H9 (cell line): ENCODE results near the gene PDE4A. TPM values are rescaled to one million over a fixed set of nuclear protein-coding genes. Genes with fewer than 3 reads are reported as not detected.

Experiments used
- DNase-seq: peaks from one replicate; pipeline ENCODE4 v3.0.0-alpha.2; 2017
- H2AFZ ChIP-seq: one replicate; pipeline ENCODE4 v1.6.1; 2013; ENCODE audit warnings: mild to moderate bottlenecking, low read length, control low read depth, moderate library complexity
- H2AK5ac ChIP-seq: 2 replicates; pipeline ENCODE4 v1.6.1; 2013; ENCODE audit warnings: low read length, control low read depth, mixed read lengths; ENCODE audit not compliant: insufficient read length
- H2BK120ac ChIP-seq: one replicate; pipeline ENCODE4 v1.6.1; 2013; ENCODE audit warnings: low read depth, mild to moderate bottlenecking, low read length, control low read depth, inconsistent platforms; ENCODE audit not compliant: poor library complexity, severe bottlenecking
- H2BK12ac ChIP-seq: 2 replicates; pipeline ENCODE4 v1.6.1; 2013; ENCODE audit warnings: low read length, control low read depth, mixed read lengths, low read depth; ENCODE audit not compliant: insufficient read length
- H2BK15ac ChIP-seq: 2 replicates; pipeline ENCODE4 v1.6.1; 2013; ENCODE audit warnings: low read depth, low read length, control low read depth
- H2BK20ac ChIP-seq: one replicate; pipeline ENCODE4 v1.6.1; 2013; ENCODE audit warnings: low read depth, mild to moderate bottlenecking, low read length, control low read depth, inconsistent platforms; ENCODE audit not compliant: poor library complexity, severe bottlenecking
- H2BK5ac ChIP-seq: 2 replicates; pipeline ENCODE4 v1.6.1; 2013; ENCODE audit warnings: low read length, control low read depth, mixed read lengths; ENCODE audit not compliant: insufficient read length
- H3K14ac ChIP-seq: 2 replicates; pipeline ENCODE4 v1.6.1; 2013; ENCODE audit warnings: low read length, control low read depth; ENCODE audit not compliant: insufficient read depth
- H3K18ac ChIP-seq: 2 replicates; pipeline ENCODE4 v1.6.1; 2013; ENCODE audit warnings: low read depth, mild to moderate bottlenecking, mixed read lengths, low read length, control low read depth; ENCODE audit not compliant: insufficient read length
- H3K23ac ChIP-seq: 2 replicates; pipeline ENCODE4 v1.6.1; 2013; ENCODE audit warnings: low read length, control low read depth, mixed read lengths, low read depth; ENCODE audit not compliant: insufficient read length
- H3K23me2 ChIP-seq: 2 replicates; pipeline ENCODE4 v1.6.1; 2013; ENCODE audit warnings: low read depth, mild to moderate bottlenecking, mixed read lengths, low read length, control low read depth; ENCODE audit not compliant: insufficient read length, poor library complexity, severe bottlenecking
- H3K27ac ChIP-seq: 2 replicates; pipeline ENCODE4 v1.5.1; 2013; ENCODE audit warnings: low read length, control low read depth, mixed read lengths, low read depth; ENCODE audit not compliant: insufficient read length
- H3K27me3 ChIP-seq: 2 replicates; pipeline ENCODE4 v1.6.1; 2013; ENCODE audit warnings: low read length, control low read depth, inconsistent platforms; ENCODE audit not compliant: insufficient read depth
- H3K4ac ChIP-seq: 2 replicates; pipeline ENCODE4 v1.6.1; 2013; ENCODE audit warnings: low read depth, mild to moderate bottlenecking, control low read depth, inconsistent platforms, low read length, moderate library complexity
- H3K4me1 ChIP-seq: 2 replicates; pipeline ENCODE4 v1.6.1; 2013; ENCODE audit warnings: low read length, control low read depth, inconsistent platforms; ENCODE audit not compliant: insufficient read depth
- H3K4me2 ChIP-seq: 2 replicates; pipeline ENCODE4 v1.6.1; 2013; ENCODE audit warnings: low read length, control low read depth, mixed read lengths; ENCODE audit not compliant: insufficient read length, insufficient read depth
- H3K56ac ChIP-seq: 2 replicates; pipeline ENCODE4 v1.6.1; 2013; ENCODE audit warnings: low read depth, mild to moderate bottlenecking, mixed read lengths, low read length, control low read depth; ENCODE audit not compliant: insufficient read length
- H3K79me1 ChIP-seq: 2 replicates; pipeline ENCODE4 v1.6.1; 2013; ENCODE audit warnings: low read depth, mild to moderate bottlenecking, moderate library complexity, low read length, control low read depth, inconsistent platforms; ENCODE audit not compliant: insufficient read depth, poor library complexity, severe bottlenecking
- H3K79me2 ChIP-seq: 2 replicates; pipeline ENCODE4 v1.6.1; 2013; ENCODE audit warnings: low read length, control low read depth, inconsistent platforms; ENCODE audit not compliant: insufficient read depth
- H3K9ac ChIP-seq: 2 replicates; pipeline ENCODE4 v1.6.1; 2013; ENCODE audit warnings: low read length, control low read depth, mixed read lengths; ENCODE audit not compliant: insufficient read length; ENCODE audit errors: extremely low read depth
- H3K9me3 ChIP-seq: one replicate; pipeline ENCODE4 v1.6.1; 2013; ENCODE audit warnings: low read depth, low read length, inconsistent platforms; ENCODE audit not compliant: control insufficient read depth
- H3T11ph ChIP-seq: one replicate; pipeline ENCODE4 v1.6.1; 2013; ENCODE audit warnings: mild to moderate bottlenecking, low read length, control low read depth, inconsistent platforms
- H4K20me1 ChIP-seq: one replicate; pipeline ENCODE4 v1.6.1; 2013; ENCODE audit not compliant: control insufficient read depth, insufficient read length, insufficient read depth
- H4K5ac ChIP-seq: 2 replicates; pipeline ENCODE4 v1.6.1; 2013; ENCODE audit warnings: low read depth, mild to moderate bottlenecking, mixed read lengths, low read length, control low read depth; ENCODE audit not compliant: insufficient read length
- H4K8ac ChIP-seq: replicated peaks from 2 replicates; pipeline ENCODE4 v1.6.1; 2013; ENCODE audit warnings: low read length, control low read depth, mixed read lengths, low read depth; ENCODE audit not compliant: insufficient read length
- H4K91ac ChIP-seq: 2 replicates; pipeline ENCODE4 v1.6.1; 2013; ENCODE audit warnings: low read depth, mild to moderate bottlenecking, moderate library complexity, mixed read lengths, low read length, control low read depth; ENCODE audit not compliant: insufficient read length
- H3K27ac Mint-ChIP-seq, 3 experiments: 2 replicates in 2 of 3; 3 replicates in 1 of 3; pipeline ENCODE4 v1.8.0; 2020 to 2021; ENCODE audit warnings: mixed read lengths in 3 of 3, mild to moderate bottlenecking in 1 of 3, moderate library complexity in 1 of 3
- H3K27me3 Mint-ChIP-seq: 2 replicates; pipeline ENCODE4 v1.8.0; 2021; ENCODE audit warnings: low read depth, mild to moderate bottlenecking, moderate library complexity, mixed read lengths
- H3K36me3 Mint-ChIP-seq, 3 experiments: 2 replicates in 2 of 3; 3 replicates in 1 of 3; pipeline ENCODE4 v1.8.0; 2020 to 2021; ENCODE audit warnings: low read depth in 3 of 3, mixed read lengths in 3 of 3; ENCODE audit not compliant: insufficient read depth in 1 of 3
- H3K4me1 Mint-ChIP-seq, 2 experiments: 2 replicates each; pipeline ENCODE4 v1.8.0; 2020; ENCODE audit warnings: mixed read lengths in 2 of 2
- H3K4me3 Mint-ChIP-seq, 2 experiments: 2 replicates in 1 of 2; 3 replicates in 1 of 2; pipeline ENCODE4 v1.8.0; 2020 to 2021; ENCODE audit warnings: mild to moderate bottlenecking in 2 of 2, mixed read lengths in 2 of 2, moderate library complexity in 1 of 2
- H3K9me3 Mint-ChIP-seq, 2 experiments: 2 replicates in 1 of 2; 3 replicates in 1 of 2; pipeline ENCODE4 v1.8.0; 2020; ENCODE audit warnings: mild to moderate bottlenecking in 2 of 2, mixed read lengths in 2 of 2, moderate library complexity in 1 of 2
- CTCF ChIP-seq: fragments of 200-600 bp; sonication (generic); conservative IDR thresholded peaks from 3 replicates; pipeline ENCODE4 v1.8.0; 2021; ENCODE audit warnings: antibody characterized with exemption, mild to moderate bottlenecking
- WGBS: extraction: QIAGEN DNeasy Blood & Tissue Kit; methylation state at CpG from one replicate; pipeline ENCODE4 v1.1.7; 2013; ENCODE audit warnings: missing lambda C conversion rate, low lambda C conversion rate, mixed read lengths; ENCODE audit not compliant: insufficient read length; ENCODE audit errors: extremely low coverage; 5-methylcytosine and 5-hydroxymethylcytosine counted together
- total RNA-seq: library from RNA; stranded (reverse); gene quantifications from 2 replicates; pipeline ENCODE4 v1.2.1, GENCODE V29; 2021

The PDE4A gene
- total RNA-seq, 1 experiment from 2014 or later: 8.5 TPM

DNA sequence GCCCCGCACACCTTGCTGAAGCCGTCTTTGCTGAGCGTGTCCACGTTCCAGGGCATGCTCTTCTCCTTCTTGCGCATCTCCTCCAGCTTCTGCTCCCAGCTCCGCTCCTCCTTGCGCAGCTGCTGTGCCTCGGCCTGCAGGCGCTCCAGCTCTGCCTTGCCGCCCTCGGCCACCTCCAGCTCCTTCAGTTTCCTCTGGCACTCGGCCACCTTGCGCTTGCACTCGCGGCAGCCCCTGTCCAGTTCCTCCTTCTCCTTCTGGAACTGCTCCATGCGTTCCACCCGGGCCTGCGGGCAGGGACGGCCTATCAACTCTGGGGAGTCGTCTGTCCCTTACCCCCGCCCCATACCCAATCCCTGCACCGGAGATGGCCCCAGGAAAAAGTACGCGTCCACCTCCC is 24.4 kb upstream of the PDE4A start:
- Histone ChIP-seq H3K4ac (no peak overlapping the region), H3K9me3 (no peaks in the 10 kb centered on the region), H3K4me1 (no peaks in the 10 kb centered on the region), H3T11ph (no peak overlapping the region), H3K23me2 (no peaks in the 10 kb centered on the region), H3K4me2 (no peak overlapping the region), H2BK20ac (no peak overlapping the region), H3K27me3 (no peaks in the 10 kb centered on the region), H3K79me1 (peaks cover 6% of the 10 kb centered on the region), H2BK15ac (no peak overlapping the region), H3K23ac (no peak overlapping the region), H3K18ac (no peak overlapping the region), H2BK5ac (no peak overlapping the region), H3K9ac (no peak overlapping the region), H2AK5ac (no peak overlapping the region), H2BK120ac (no peak overlapping the region), H3K27ac (no peak overlapping the region), H4K91ac (no peak overlapping the region), H4K20me1 (no peaks in the 10 kb centered on the region), H2AFZ (no peak overlapping the region), H3K14ac (no peak overlapping the region), H2BK12ac (no peak overlapping the region), H3K79me2 (peaks cover 5% of the 10 kb centered on the region; the same call in 1 of the 2 replicates), H4K5ac (no peak overlapping the region), H3K56ac (no peak overlapping the region), H4K8ac (no peak overlapping the region)
- H3K27ac Mint-ChIP-seq: no peak overlapping the region
- no peaks in the 10 kb centered on the region for H3K27me3 Mint-ChIP-seq
- WGBS: no CpG with 5 or more reads among the region's 24 CpGs
- H3K4me1 Mint-ChIP-seq: 0 out of 4 replicates have a peak, but pooled peaks cover 0 to under 1% of the 10 kb centered on the region in 2 experiments
- H3K36me3 Mint-ChIP-seq: peaks cover 31 to 64% (median 60%) of the 10 kb centered on the region in 3 experiments; a peak in 6 of 7 replicates
- TF ChIP-seq CTCF: no peak
- no peak for DNase-seq
- no peak overlapping the region for H3K4me3 Mint-ChIP-seq
- no peaks in the 10 kb centered on the region for H3K9me3 Mint-ChIP-seq
